PFSK-1 (cell line): ENCODE results near the gene C1orf159.

Experiments used
- FOXP2 ChIP-seq: optimal IDR thresholded peaks from 2 replicates; pipeline ENCODE3; 2011; ENCODE audit warnings: borderline replicate concordance, control low read depth, inconsistent platforms; ENCODE audit not compliant: insufficient read depth; ENCODE audit errors: extremely low read length, extremely low read depth
- POLR2AphosphoS5 ChIP-seq: IDR thresholded peaks from 2 replicates; pipeline ENCODE4 v1.6.1; 2012; ENCODE audit warnings: low read depth, mild to moderate bottlenecking, control low read depth, low read length, moderate library complexity
- REST ChIP-seq, 2 experiments: IDR thresholded peaks; 2 replicates each; pipeline versions ENCODE4 v1.6.1 to v1.8.0; 2011 to 2012; ENCODE audit warnings: low read depth in 2 of 2, low read length in 2 of 2, control low read depth in 1 of 2, inconsistent platforms in 1 of 2, mild to moderate bottlenecking in 1 of 2, moderate library complexity in 1 of 2; ENCODE audit not compliant: insufficient read depth in 1 of 2
- SIN3A ChIP-seq: IDR thresholded peaks from 2 replicates; pipeline ENCODE4 v1.6.1; 2012; ENCODE audit warnings: mild to moderate bottlenecking, low read length, moderate library complexity, borderline replicate concordance; ENCODE audit not compliant: insufficient read depth
- TAF1 ChIP-seq: IDR thresholded peaks from 2 replicates; pipeline ENCODE4 v1.6.1; 2012; ENCODE audit warnings: low read length, control low read depth, borderline replicate concordance; ENCODE audit not compliant: insufficient read depth

The C1orf159 gene

GRCh38 chr1:1155258-1155657 is 39.4 kb upstream of the C1orf159 start:
- TF ChIP-seq FOXP2 (no peak), REST (IDR thresholded peaks at IDR 0.05; ENCODE audit: insufficient read depth in 1 of 2, low read depth in 2 of 2, low read length in 2 of 2) (no peak), TAF1 (no peak), SIN3A (no peak), POLR2AphosphoS5 (no peak)

DNA sequence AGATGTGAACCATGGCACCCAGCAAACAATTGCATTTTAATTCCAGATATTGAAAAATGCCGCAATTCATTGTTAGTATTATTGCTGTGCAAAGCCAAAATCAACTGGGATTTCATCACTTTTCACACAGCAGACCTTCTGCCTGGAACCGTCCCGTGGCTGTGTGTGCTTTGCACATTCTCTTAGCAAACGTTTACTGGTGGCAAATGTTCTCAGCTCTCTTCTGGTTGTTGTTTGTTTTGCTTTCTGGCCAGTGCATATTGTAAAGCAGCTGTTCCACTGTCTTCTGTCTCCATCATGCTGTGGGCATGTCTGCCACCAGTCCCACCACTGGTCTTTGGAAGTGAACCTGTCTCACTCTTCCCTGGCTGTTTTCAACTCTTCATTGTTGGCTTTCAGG is 38.0 kb upstream of the C1orf159 start:
- no peak for TF ChIP-seq POLR2AphosphoS5
- no peak for TF ChIP-seq SIN3A
- no peak for TF ChIP-seq FOXP2
- no peak for TF ChIP-seq REST (IDR thresholded peaks at IDR 0.05; ENCODE audit: insufficient read depth in 1 of 2, low read depth in 2 of 2, low read length in 2 of 2)
- no peak for TF ChIP-seq TAF1

GRCh38 chr1:1151306-1151705 is 35.4 kb upstream of the C1orf159 start:
- TF ChIP-seq POLR2AphosphoS5: no peak
- no peak for TF ChIP-seq REST (IDR thresholded peaks at IDR 0.05; ENCODE audit: insufficient read depth in 1 of 2, low read depth in 2 of 2, low read length in 2 of 2)
- no peak for TF ChIP-seq SIN3A
- no peak for TF ChIP-seq TAF1
- no peak for TF ChIP-seq FOXP2

DNA sequence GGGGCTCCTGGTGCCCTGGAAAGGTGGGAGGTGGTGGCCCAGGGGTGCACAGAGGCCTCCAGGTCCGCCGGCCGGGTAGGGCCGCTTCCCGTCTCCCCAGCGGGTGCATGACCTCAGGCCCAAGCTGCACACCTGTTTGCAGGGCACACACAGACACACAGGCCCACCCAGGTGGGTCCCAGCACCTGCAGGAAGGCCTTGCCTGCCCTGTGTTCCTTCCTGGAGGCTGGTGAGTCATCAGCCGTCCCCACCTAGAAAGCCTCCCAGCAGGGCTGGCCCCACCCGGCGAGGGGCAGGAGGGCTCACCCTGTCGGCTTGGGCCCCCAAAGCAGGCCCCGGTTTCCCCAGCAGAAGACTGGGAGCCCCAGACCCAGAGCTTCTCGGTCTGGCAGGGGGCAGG is 34.2 kb upstream of the C1orf159 start:
- TF ChIP-seq SIN3A (no peak), FOXP2 (no peak), TAF1 (no peak), POLR2AphosphoS5 (no peak), REST (IDR thresholded peaks at IDR 0.05; ENCODE audit: insufficient read depth in 1 of 2, low read depth in 2 of 2, low read length in 2 of 2) (no peak)

- TF ChIP-seq SIN3A: no peak
- TF ChIP-seq REST (IDR thresholded peaks at IDR 0.05; ENCODE audit: insufficient read depth in 1 of 2, low read depth in 2 of 2, low read length in 2 of 2): no peak
- TF ChIP-seq POLR2AphosphoS5: no peak
- TF ChIP-seq FOXP2: no peak
- no peak for TF ChIP-seq TAF1
Observed at GRCh38 chr1:1149416-1149815, 33.5 kb upstream of the C1orf159 start.
